ENCODE measurements around the gene LCN10. TPM values are rescaled to one million over a fixed set of nuclear protein-coding genes. Genes with fewer than 3 reads are reported as not detected.

Gene LCN10
- total and polyA plus RNA-seq, 2 donors (not counting 3 experiments of a cell fraction or from before 2014, with no cell fraction given), result not detected

GRCh38 chr9:136718345-136719194 lies 24.2 kb downstream of the LCN10 start:
- dilution Hi-C loops (cut with MboI; ENCODE audit: extremely low pct_ligation_motif_present, low sequenced_read_pairs), result no loop called here
- H3K79me2 ChIP-seq (ENCODE audit: control insufficient read depth, insufficient read depth, low read length), result peaks cover 68% of the 10 kb centered on the region
- no peaks in the 10 kb centered on the region for H3K9me1 ChIP-seq (replicated peaks; ENCODE audit: control insufficient read depth, extremely low read depth, insufficient read depth, low read length)
- DNase-seq (ENCODE audit: low read depth, low spot score), result no peak
- H3K27me3 ChIP-seq (ENCODE audit: control insufficient read depth in 2 of 2, insufficient read depth in 2 of 2, low read length in 2 of 2), result no peaks in the 10 kb centered on the region
- H3K4me1 ChIP-seq (ENCODE audit: control insufficient read depth, extremely low read depth, insufficient read depth, low read length), result peaks cover 66% of the 10 kb centered on the region
- H3K9me3 ChIP-seq (replicated peaks; ENCODE audit: control insufficient read depth, insufficient read depth, low read length), result no peaks in the 10 kb centered on the region
- CTCF ChIA-PET, result interaction anchor here (1.1 to 2.6 kb wide), 4 partner anchors 9 to 47 kb away, joined by 3 to 21 read pairs (median 4); no protein-coding TSS in a partner anchor
- POLR2A ChIA-PET, result interaction anchor here (0.6 to 3.6 kb wide), 2 partner anchors 9 to 55 kb away, joined by 3 to 20 read pairs; no protein-coding TSS in a partner anchor
- no TSS peak for BruUV-seq (replicated peaks)
- H3K4me3 ChIP-seq (replicated peaks in 1 of 3; ENCODE audit: insufficient read depth in 1 of 3, low read depth in 1 of 3, low read length in 3 of 3), result no peak overlapping the region
- TF ChIP-seq, protein P1, sequence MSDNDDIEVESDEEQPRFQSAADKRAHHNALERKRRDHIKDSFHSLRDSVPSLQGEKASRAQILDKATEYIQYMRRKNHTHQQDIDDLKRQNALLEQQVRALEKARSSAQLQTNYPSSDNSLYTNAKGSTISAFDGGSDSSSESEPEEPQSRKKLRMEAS (IDR thresholded peaks at IDR 0.05; ENCODE audit: insufficient read depth, insufficient read length), result no peak
- TF ChIP-seq POLR2A (IDR thresholded peaks at IDR 0.05; ENCODE audit: low read depth, low read length) (no peak), EZH2 (IDR thresholded peaks at IDR 0.05; ENCODE audit: borderline replicate concordance, low read depth, low read length, severe bottlenecking) (no peak), JUN (IDR thresholded peaks at IDR 0.05; ENCODE audit: borderline replicate concordance, insufficient read depth, insufficient read length, low read depth) (no peak), FOS (IDR thresholded peaks at IDR 0.05; ENCODE audit: borderline replicate concordance, insufficient read depth, low read length) (no peak), GATA2 (IDR thresholded peaks at IDR 0.05; ENCODE audit: insufficient read depth, insufficient read length, low read depth, low read length) (no peak), MYC (IDR thresholded peaks at IDR 0.05; ENCODE audit: low read depth, low read length) (no peak), POLR2AphosphoS5 (IDR thresholded peaks at IDR 0.05; ENCODE audit: insufficient read depth, low read depth, low read length) (no peak)
- TF ChIP-seq, protein P2, sequence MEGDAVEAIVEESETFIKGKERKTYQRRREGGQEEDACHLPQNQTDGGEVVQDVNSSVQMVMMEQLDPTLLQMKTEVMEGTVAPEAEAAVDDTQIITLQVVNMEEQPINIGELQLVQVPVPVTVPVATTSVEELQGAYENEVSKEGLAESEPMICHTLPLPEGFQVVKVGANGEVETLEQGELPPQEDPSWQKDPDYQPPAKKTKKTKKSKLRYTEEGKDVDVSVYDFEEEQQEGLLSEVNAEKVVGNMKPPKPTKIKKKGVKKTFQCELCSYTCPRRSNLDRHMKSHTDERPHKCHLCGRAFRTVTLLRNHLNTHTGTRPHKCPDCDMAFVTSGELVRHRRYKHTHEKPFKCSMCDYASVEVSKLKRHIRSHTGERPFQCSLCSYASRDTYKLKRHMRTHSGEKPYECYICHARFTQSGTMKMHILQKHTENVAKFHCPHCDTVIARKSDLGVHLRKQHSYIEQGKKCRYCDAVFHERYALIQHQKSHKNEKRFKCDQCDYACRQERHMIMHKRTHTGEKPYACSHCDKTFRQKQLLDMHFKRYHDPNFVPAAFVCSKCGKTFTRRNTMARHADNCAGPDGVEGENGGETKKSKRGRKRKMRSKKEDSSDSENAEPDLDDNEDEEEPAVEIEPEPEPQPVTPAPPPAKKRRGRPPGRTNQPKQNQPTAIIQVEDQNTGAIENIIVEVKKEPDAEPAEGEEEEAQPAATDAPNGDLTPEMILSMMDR (IDR thresholded peaks at IDR 0.05; ENCODE audit: extremely low read depth in 1 of 2, insufficient read depth in 1 of 2, low read depth in 1 of 2, low read length in 2 of 2), result no peak
- no peak for FAIRE-seq
- H2AFZ ChIP-seq (ENCODE audit: low read depth, low read length), result no peak overlapping the region
- H3K36me3 ChIP-seq (ENCODE audit: control insufficient read depth in 2 of 2, extremely low read depth in 1 of 2, insufficient read depth in 2 of 2, low read length in 2 of 2), result peaks cover 6 to 24% of the 10 kb centered on the region in 2 experiments
- no peaks in the 10 kb centered on the region for H4K20me1 ChIP-seq (replicated peaks; ENCODE audit: control insufficient read depth, extremely low read depth, insufficient read depth, low read length)
- intact Hi-C loops (cut with micrococcal nuclease), result no loop called here
- H3K27ac ChIP-seq (ENCODE audit: insufficient read depth, low read depth, low read length), result peak overlapping the region; percentile 38
- H3K9ac ChIP-seq (replicated peaks; ENCODE audit: extremely low read depth, insufficient read depth, low read length), result no peak overlapping the region
- no peak overlapping the region for H3K4me2 ChIP-seq (ENCODE audit: insufficient read depth, low read length)
